ENCODE measurements around the gene BMF. TPM values are rescaled to one million over a fixed set of nuclear protein-coding genes. Genes with fewer than 3 reads are reported as not detected.

BMF gene
- total RNA-seq, 3 donors from 2014 or later: 12.6 to 32.1 (median 28.7) TPM

DNA sequence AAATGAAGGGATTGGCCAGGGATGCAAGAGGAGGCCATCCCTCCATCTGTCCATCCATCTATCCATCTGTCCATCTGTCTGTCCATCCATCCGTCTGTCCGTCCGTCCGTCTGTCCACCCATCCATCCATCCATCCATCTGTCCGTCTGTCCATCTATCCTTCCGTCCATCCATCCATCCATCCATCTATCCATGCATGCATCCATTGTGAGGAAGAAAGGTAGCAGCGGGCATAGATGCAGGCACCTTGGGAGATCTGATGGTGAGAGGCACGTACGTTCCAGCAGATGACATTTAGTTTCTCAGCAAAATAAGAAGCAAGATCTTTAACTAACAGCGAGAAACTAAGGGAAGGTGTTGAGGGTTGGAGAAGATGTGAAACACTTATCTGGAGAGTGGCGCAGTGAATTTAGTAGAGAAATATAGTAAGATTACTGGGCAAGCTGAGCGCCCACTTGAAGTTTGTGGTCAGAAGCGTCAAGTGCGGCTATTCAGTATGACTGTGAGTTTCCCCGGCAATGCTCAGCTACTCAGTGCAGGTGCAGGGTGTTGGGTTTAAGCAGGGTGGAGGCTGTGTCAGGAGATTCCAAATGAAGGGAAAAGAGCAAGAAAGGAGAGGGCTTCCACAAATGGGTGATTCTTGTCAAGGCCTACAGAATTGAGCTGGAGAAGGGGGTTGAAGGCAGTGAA is 47.3 kb downstream of the BMF start:
- Histone ChIP-seq H3K4me1 (ENCODE audit: low read depth) (peaks cover 4% of the 10 kb centered on the region), H3K9me3 (no peaks in the 10 kb centered on the region), H3K4me3 (no peak overlapping the region), H3K36me3 (ENCODE audit: low read depth) (no peaks in the 10 kb centered on the region)
- no peak for TF ChIP-seq CTCF (IDR thresholded peaks at IDR 0.05)
- peak in 1 of 3 donors; percentile 3 for DNase-seq
- intact Hi-C loops (cut with DNase I, micrococcal nuclease): no loop called here
- peak; percentile 27 for ATAC-seq

- H3K36me3 ChIP-seq (ENCODE audit: low read depth): no peaks in the 10 kb centered on the region
- H3K4me1 ChIP-seq (ENCODE audit: low read depth): peaks cover 8% of the 10 kb centered on the region
- no peak for TF ChIP-seq CTCF (IDR thresholded peaks at IDR 0.05)
- ATAC-seq: no peak
- H3K4me3 ChIP-seq: no peak overlapping the region
- no peaks in the 10 kb centered on the region for H3K9me3 ChIP-seq
- intact Hi-C loops (cut with DNase I, micrococcal nuclease): no loop called here
- no peak for DNase-seq
These were observed 48.3 kb downstream of the BMF start for GRCh38 chr15:40060236-40060961.

- no peak for TF ChIP-seq CTCF (IDR thresholded peaks at IDR 0.05)
- ATAC-seq: no peak
- peaks cover 13% of the 10 kb centered on the region for H3K4me1 ChIP-seq (ENCODE audit: low read depth)
- no peak for DNase-seq
- intact Hi-C loops (cut with DNase I, micrococcal nuclease): no loop called here
- H3K36me3 ChIP-seq (ENCODE audit: low read depth): no peaks in the 10 kb centered on the region
- no peaks in the 10 kb centered on the region for H3K9me3 ChIP-seq
- H3K4me3 ChIP-seq: no peak overlapping the region
These were observed 48.9 kb downstream of the BMF start for GRCh38 chr15:40059821-40060220.

DNA sequence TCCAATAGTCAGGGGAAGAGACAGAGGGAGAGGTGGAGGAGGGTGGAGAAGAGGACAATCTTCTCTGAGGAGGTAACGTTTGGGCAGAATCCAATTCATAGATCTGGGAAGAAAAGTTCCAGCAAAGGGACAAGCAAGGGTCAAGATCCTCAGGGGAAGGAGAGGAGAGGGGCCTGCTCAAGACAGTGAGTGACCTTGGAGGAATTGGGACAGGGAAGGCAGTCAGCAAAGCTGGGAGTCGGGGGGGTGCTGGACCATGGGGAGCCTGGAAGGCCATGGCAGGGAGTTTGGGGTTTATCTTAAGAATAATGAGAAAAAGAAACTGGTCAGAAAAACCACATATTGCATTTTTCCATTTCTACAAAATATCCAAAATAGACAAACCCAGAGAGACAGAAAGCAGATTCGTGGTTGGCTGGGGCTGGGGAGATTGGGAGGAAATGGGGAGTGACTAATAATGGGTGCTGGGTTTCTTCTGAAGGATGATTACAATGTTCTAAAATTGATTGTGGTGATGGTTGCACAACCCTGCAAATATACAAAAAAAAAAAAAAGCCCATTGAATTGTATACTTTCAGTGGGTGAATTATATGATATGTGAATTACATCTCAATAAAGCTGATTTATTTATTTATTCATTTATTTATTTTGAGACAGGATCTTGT is 50.1 kb downstream of the BMF start:
- no peak overlapping the region for H3K4me3 ChIP-seq
- intact Hi-C loops (cut with DNase I, micrococcal nuclease): no loop called here
- ATAC-seq (no peak), DNase-seq (no peak)
- no peaks in the 10 kb centered on the region for H3K9me3 ChIP-seq
- no peak for TF ChIP-seq CTCF (IDR thresholded peaks at IDR 0.05)
- no peaks in the 10 kb centered on the region for H3K36me3 ChIP-seq (ENCODE audit: low read depth)
- peaks cover 25% of the 10 kb centered on the region for H3K4me1 ChIP-seq (ENCODE audit: low read depth)

DNA sequence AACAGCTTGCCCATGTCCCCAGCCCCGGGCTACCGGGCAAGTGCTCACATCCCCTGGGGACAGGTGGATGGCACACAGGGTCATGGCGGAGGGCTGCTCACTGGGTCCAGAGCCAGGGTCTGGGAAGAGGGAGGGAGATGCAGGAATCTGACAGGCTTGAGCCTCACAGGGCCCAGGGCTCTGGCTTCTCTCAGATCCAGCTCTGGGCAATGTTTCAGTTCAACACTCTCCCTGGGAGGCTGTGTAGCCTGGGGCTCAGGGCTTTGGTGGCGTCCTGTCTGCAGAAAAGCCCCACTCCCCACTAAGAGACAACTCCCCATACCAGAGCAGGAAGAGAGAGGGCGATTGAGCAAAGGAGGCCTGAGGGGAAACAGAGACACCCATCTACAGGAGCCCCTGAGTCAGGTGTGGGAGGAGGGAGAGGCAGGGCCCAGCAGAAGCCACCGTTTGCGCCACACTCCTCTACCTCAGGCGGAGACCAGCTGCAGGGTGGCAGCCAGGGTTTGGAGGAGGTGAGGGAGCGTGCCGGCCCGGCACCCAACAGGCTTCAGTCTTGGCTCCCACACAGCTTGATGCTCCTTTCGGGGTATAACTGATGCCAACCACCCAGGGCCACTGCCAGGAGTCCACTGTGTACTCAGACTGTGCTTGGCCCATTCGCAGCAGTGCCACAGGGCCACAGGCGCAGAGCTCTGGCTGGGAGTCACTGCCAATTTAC is 52.9 kb downstream of the BMF start:
- H3K36me3 ChIP-seq (ENCODE audit: low read depth): no peaks in the 10 kb centered on the region

More for the DNA sequence above, 52.9 kb downstream of the BMF start:
- intact Hi-C loops (cut with DNase I, micrococcal nuclease): no loop called here
- Histone ChIP-seq H3K4me1 (ENCODE audit: low read depth) (peaks cover 38% of the 10 kb centered on the region), H3K4me3 (no peak overlapping the region), H3K9me3 (no peaks in the 10 kb centered on the region)
- no peak for ATAC-seq
- DNase-seq: peak in 1 of 3 donors; percentile 52
- TF ChIP-seq CTCF (IDR thresholded peaks at IDR 0.05): no peak

Data from mucosa of descending colon (tissue), 3 donors.